ENCODE measurements around the gene UPK1B. TPM values are rescaled to one million over a fixed set of nuclear protein-coding genes. Genes with fewer than 3 reads are reported as not detected.
"Not testable (repeated sequence)": the region's sequence is repeated elsewhere in the genome, so short reads cannot be mapped to it uniquely, and the experiment has no call there.

UPK1B gene
- total RNA-seq, 2 experiments from 2014 or later, result 0.21 TPM; not detected in 1

GRCh38 chr3:119148493-119149180 is 24.8 kb upstream of the UPK1B start:
- intact Hi-C loops (cut with micrococcal nuclease), result no loop called here
- DNase-seq, result no peak
- Mint-ChIP-seq H3K9me3 (peaks cover 5% of the 10 kb centered on the region), H3K4me3 (no peak overlapping the region), H3K4me1 (ENCODE audit: low read depth) (peaks cover 5% of the 10 kb centered on the region), H3K36me3 (ENCODE audit: low read depth) (no peaks in the 10 kb centered on the region), H3K27me3 (ENCODE audit: low read depth) (no peaks in the 10 kb centered on the region), H3K27ac (no peak overlapping the region)
- CTCF ChIA-PET, result interaction anchor here (0.8 to 1.5 kb wide), 6 partner anchors 63 to 264 kb away, joined by 3 to 8 read pairs (median 4); partner anchors contain the start of gene IGSF11

- intact Hi-C loops (cut with micrococcal nuclease), result no loop called here
- H3K36me3 Mint-ChIP-seq (ENCODE audit: low read depth), result peaks cover 6% of the 10 kb centered on the region
- H3K4me3 Mint-ChIP-seq, result no peak overlapping the region
- no peak overlapping the region for H3K27ac Mint-ChIP-seq
- no peaks in the 10 kb centered on the region for H3K27me3 Mint-ChIP-seq (ENCODE audit: low read depth)
- H3K4me1 Mint-ChIP-seq (ENCODE audit: low read depth), result peaks cover 5% of the 10 kb centered on the region
- H3K9me3 Mint-ChIP-seq, result peaks cover 14% of the 10 kb centered on the region
- CTCF ChIA-PET, result interaction anchor here (0.8 to 1.5 kb wide), 6 partner anchors 62 to 265 kb away, joined by 3 to 8 read pairs (median 4); partner anchors contain the start of gene IGSF11
- no peak for DNase-seq
Observed at GRCh38 chr3:119149484-119149883, 23.9 kb upstream of the UPK1B start.

GRCh38 chr3:119156868-119157267 is 16.5 kb upstream of the UPK1B start:
- no peak overlapping the region for H3K4me3 Mint-ChIP-seq
- CTCF ChIA-PET, result interaction anchor here (0.7 to 2.3 kb wide), 2 partner anchors 84 to 196 kb away, joined by 5 to 7 read pairs; partner anchors contain the start of gene B4GALT4

GRCh38 chr3:119157971-119158370 is 15.4 kb upstream of the UPK1B start:
- Mint-ChIP-seq H3K27me3 (ENCODE audit: low read depth) (peaks cover 1% of the 10 kb centered on the region), H3K27ac (no peak overlapping the region), H3K4me3 (no peak overlapping the region), H3K4me1 (ENCODE audit: low read depth) (no peaks in the 10 kb centered on the region), H3K36me3 (ENCODE audit: low read depth) (peaks cover 9% of the 10 kb centered on the region), H3K9me3 (peaks cover 26% of the 10 kb centered on the region)
- intact Hi-C loops (cut with micrococcal nuclease), result no loop called here
- no peak for DNase-seq
- CTCF ChIA-PET, result interaction anchor here (2.3 kb wide), 1 partner anchor 83 kb away, joined by 7 read pairs; the partner anchor contains the start of gene B4GALT4

More at GRCh38 chr3:119156868-119157267, 16.5 kb upstream of the UPK1B start:
- Mint-ChIP-seq H3K27ac (no peak overlapping the region), H3K36me3 (ENCODE audit: low read depth) (peaks cover 9% of the 10 kb centered on the region), H3K4me1 (ENCODE audit: low read depth) (no peaks in the 10 kb centered on the region), H3K9me3 (peaks cover 27% of the 10 kb centered on the region), H3K27me3 (ENCODE audit: low read depth) (no peaks in the 10 kb centered on the region)
- no peak for DNase-seq
- intact Hi-C loops (cut with micrococcal nuclease), result no loop called here

- Mint-ChIP-seq H3K27ac (no peak overlapping the region), H3K36me3 (ENCODE audit: low read depth) (no peaks in the 10 kb centered on the region), H3K27me3 (ENCODE audit: low read depth) (peaks cover 1% of the 10 kb centered on the region), H3K9me3 (peaks cover 6% of the 10 kb centered on the region), H3K4me3 (no peak overlapping the region), H3K4me1 (ENCODE audit: low read depth) (no peaks in the 10 kb centered on the region)
- DNase-seq, result no peak
- CTCF ChIA-PET, result interaction anchor here (1.6 kb wide), 1 partner anchor 81 kb away, joined by 5 read pairs; no protein-coding TSS in a partner anchor
- intact Hi-C loops (cut with micrococcal nuclease), result no loop called here
Observed at GRCh38 chr3:119160361-119160760, 13.0 kb upstream of the UPK1B start.

GRCh38 chr3:119160815-119161214 is 12.6 kb upstream of the UPK1B start:
- no peak overlapping the region for H3K27ac Mint-ChIP-seq
- no peaks in the 10 kb centered on the region for H3K36me3 Mint-ChIP-seq (ENCODE audit: low read depth)
- CTCF ChIA-PET, result interaction anchor here (1.6 kb wide), 1 partner anchor 80 kb away, joined by 5 read pairs; no protein-coding TSS in a partner anchor
- peaks cover 4% of the 10 kb centered on the region for H3K9me3 Mint-ChIP-seq
- no peaks in the 10 kb centered on the region for H3K4me1 Mint-ChIP-seq (ENCODE audit: low read depth)
- peaks cover 1% of the 10 kb centered on the region for H3K27me3 Mint-ChIP-seq (ENCODE audit: low read depth)
- DNase-seq, result no peak
- intact Hi-C loops (cut with micrococcal nuclease), result no loop called here
- H3K4me3 Mint-ChIP-seq, result no peak overlapping the region

- Mint-ChIP-seq H3K27ac (no peak overlapping the region), H3K27me3 (ENCODE audit: low read depth) (peaks cover 1% of the 10 kb centered on the region), H3K9me3 (peaks cover 4% of the 10 kb centered on the region), H3K4me3 (no peak overlapping the region), H3K36me3 (ENCODE audit: low read depth) (no peaks in the 10 kb centered on the region), H3K4me1 (ENCODE audit: low read depth) (no peaks in the 10 kb centered on the region)
- CTCF ChIA-PET, result interaction anchor here (1.6 kb wide), 1 partner anchor 80 kb away, joined by 5 read pairs; no protein-coding TSS in a partner anchor
- intact Hi-C loops (cut with micrococcal nuclease), result no loop called here
- no peak for DNase-seq
Observed at GRCh38 chr3:119161240-119161639, 12.2 kb upstream of the UPK1B start.

GRCh38 chr3:119164745-119165144 is 8.7 kb upstream of the UPK1B start:
- H3K4me1 Mint-ChIP-seq (ENCODE audit: low read depth); H3K4me3 Mint-ChIP-seq; CTCF ChIA-PET; H3K36me3 Mint-ChIP-seq (ENCODE audit: low read depth); intact Hi-C loops (cut with micrococcal nuclease); H3K27ac Mint-ChIP-seq; H3K9me3 Mint-ChIP-seq; DNase-seq; H3K27me3 Mint-ChIP-seq (ENCODE audit: low read depth): not testable (repeated sequence)

- no peak overlapping the region for H3K4me3 Mint-ChIP-seq
- no peak for DNase-seq
- H3K27me3 Mint-ChIP-seq (ENCODE audit: low read depth), result no peaks in the 10 kb centered on the region
- no peaks in the 10 kb centered on the region for H3K4me1 Mint-ChIP-seq (ENCODE audit: low read depth)
- CTCF ChIA-PET, result no interaction called here
- H3K27ac Mint-ChIP-seq, result no peak overlapping the region
- no peaks in the 10 kb centered on the region for H3K36me3 Mint-ChIP-seq (ENCODE audit: low read depth)
- intact Hi-C loops (cut with micrococcal nuclease), result no loop called here
- H3K9me3 Mint-ChIP-seq, result no peaks in the 10 kb centered on the region
Observed at GRCh38 chr3:119170821-119171220, 2.6 kb upstream of the UPK1B start.

- Mint-ChIP-seq H3K4me1 (ENCODE audit: low read depth) (no peaks in the 10 kb centered on the region), H3K27me3 (ENCODE audit: low read depth) (peaks cover 2% of the 10 kb centered on the region), H3K36me3 (ENCODE audit: low read depth) (no peaks in the 10 kb centered on the region), H3K4me3 (no peak overlapping the region), H3K27ac (no peak overlapping the region), H3K9me3 (no peaks in the 10 kb centered on the region)
- CTCF ChIA-PET, result interaction anchor here (0.6 kb wide), 1 partner anchor 9 kb away, joined by 3 read pairs; no protein-coding TSS in a partner anchor
- intact Hi-C loops (cut with micrococcal nuclease), result no loop called here
- DNase-seq, result no peak
Observed at GRCh38 chr3:119175872-119176756, 2.7 kb downstream of the UPK1B start.

GRCh38 chr3:119176778-119177177 is 3.4 kb downstream of the UPK1B start:
- H3K27me3 Mint-ChIP-seq (ENCODE audit: low read depth), result peaks cover 2% of the 10 kb centered on the region
- no peaks in the 10 kb centered on the region for H3K36me3 Mint-ChIP-seq (ENCODE audit: low read depth)
- H3K27ac Mint-ChIP-seq, result no peak overlapping the region
- no peak for DNase-seq
- CTCF ChIA-PET, result interaction anchor here (1.2 kb wide), 1 partner anchor 72 kb away, joined by 4 read pairs; no protein-coding TSS in a partner anchor
- no peaks in the 10 kb centered on the region for H3K4me1 Mint-ChIP-seq (ENCODE audit: low read depth)
- intact Hi-C loops (cut with micrococcal nuclease), result no loop called here
- no peak overlapping the region for H3K4me3 Mint-ChIP-seq
- H3K9me3 Mint-ChIP-seq, result no peaks in the 10 kb centered on the region

GRCh38 chr3:119177321-119177720 is 3.9 kb downstream of the UPK1B start:
- no peak for DNase-seq
- CTCF ChIA-PET, result interaction anchor here (1.2 kb wide), 1 partner anchor 72 kb away, joined by 4 read pairs; no protein-coding TSS in a partner anchor
- intact Hi-C loops (cut with micrococcal nuclease), result no loop called here
- Mint-ChIP-seq H3K27ac (no peak overlapping the region), H3K27me3 (ENCODE audit: low read depth) (peaks cover 2% of the 10 kb centered on the region), H3K4me1 (ENCODE audit: low read depth) (no peaks in the 10 kb centered on the region), H3K4me3 (no peak overlapping the region), H3K36me3 (ENCODE audit: low read depth) (no peaks in the 10 kb centered on the region), H3K9me3 (no peaks in the 10 kb centered on the region)
